HPDE6-E6E7 (cell line): ENCODE results near the gene MBLAC1.

Experiments
- DNase-seq: peaks from one replicate; pipeline ENCODE4 v3.0.0; 2011; ENCODE audit warnings: missing footprints; ENCODE audit errors: extremely low spot score

Gene MBLAC1

DNA sequence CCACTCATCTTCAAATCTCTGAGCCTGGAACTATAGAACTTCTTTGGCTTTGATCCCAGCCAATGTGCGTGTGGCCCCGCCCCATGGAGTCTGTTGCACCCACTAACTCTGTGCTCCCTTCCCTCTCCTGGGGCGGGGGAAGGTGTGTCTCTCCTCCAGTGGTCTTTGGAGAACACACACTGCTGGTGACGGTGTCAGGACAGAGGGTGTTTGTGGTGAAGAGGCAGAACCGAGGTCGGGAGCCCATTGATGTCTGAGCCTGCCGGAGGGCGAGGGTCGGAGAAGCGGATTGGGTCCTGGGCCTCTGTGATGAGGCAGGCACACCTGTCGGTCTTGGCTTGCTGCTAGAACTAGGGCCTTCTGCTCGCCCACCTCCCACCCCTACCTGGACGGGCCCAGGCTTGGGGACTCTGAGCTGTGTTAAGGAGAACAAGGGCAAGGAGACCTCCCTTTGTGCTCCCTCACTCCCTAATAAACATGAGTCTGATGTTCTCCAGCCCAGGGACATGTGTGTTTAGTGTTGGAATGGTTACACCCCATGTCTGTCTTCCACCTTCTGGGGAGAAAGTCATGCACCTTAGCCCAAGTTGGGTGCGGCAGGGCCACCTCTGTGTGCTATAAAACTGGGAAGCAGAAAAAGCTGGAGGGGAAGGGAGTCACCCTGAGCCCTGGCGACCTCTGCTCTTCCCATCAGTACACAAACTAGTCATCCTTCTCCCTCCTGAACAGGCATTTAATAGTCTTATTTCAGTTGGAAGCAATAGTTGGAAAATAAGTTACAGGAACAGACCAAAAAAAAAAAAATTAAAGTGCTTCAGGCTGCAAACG, 27.2 kb downstream of the MBLAC1 start:
- no peak for DNase-seq

DNA sequence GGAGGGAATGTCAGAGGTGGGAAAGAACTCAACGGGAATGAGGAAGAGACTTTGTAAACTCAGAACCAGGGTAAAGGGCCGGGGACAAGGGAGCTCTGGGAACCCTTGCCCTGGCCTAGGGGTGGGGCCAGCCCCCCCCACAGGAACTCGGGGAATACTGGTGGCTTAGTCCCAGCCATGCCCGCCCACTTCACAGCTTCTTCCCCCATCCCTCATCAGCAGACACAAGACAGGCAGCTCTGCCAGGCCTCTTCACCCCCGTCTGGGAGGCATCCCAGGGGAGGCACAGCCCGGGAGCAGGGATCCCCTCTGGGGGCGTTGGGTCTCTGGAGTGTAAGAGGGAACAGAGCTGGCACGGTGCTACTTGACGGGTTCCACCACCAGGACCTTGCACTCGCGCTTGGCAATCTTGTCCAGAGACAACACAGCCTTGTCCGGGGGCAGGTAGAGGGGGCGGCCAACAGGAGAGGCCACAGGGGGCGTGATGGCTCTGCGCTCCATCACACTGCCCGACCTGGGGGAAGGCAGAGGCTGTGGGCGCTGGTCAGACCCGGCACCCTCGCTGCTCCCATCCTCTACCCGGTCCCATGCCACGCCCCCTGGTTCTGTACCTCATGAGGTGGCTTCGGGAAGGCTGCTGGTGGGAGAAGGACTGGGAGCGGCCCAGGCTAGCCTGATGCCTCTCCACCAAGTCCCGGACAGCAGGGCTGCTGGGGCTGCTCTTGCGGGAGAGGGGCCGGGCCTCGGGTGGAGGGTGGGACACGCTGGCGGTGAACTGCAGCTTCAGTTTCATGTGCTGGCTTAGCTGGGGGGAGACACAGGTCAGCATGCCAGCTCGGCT, 28.1 kb downstream of the MBLAC1 start:
- DNase-seq = no peak

DNA sequence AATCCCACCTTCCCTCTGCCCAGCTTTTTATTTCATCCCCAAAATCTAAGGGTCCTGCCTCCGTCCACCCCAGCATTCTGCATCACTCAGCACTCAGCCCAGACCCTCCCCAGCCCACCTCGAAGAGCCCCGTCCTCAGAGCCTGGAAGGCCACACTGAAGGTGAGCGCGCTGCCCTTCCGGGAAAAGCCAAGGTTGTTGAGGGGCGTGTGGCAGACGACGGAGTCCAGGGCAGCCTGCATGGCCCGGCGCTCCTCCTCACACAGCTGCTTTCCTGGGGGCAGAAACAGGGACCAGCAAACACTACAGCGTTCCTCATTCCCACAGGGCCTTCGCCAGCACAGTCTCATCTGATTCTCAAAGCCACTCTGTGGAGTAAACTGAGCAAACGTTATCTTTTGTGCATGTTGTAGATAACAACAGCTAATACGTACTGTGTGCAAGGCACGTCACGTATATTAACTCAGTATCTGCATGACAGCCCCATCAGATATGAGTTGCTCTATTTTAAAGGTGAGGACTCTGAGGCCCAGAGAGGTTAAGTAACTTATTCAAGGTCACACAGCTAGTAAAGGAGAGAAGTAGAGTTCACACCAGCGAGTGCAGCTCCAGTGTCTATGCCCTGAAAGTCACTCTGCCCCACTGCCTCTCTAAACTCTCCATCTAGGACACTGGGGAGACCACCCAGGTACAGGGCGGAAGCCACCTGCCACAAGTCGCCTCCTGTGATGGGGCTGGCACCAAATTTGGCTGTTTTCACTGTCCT, 29.0 kb downstream of the MBLAC1 start:
- no peak for DNase-seq

DNA sequence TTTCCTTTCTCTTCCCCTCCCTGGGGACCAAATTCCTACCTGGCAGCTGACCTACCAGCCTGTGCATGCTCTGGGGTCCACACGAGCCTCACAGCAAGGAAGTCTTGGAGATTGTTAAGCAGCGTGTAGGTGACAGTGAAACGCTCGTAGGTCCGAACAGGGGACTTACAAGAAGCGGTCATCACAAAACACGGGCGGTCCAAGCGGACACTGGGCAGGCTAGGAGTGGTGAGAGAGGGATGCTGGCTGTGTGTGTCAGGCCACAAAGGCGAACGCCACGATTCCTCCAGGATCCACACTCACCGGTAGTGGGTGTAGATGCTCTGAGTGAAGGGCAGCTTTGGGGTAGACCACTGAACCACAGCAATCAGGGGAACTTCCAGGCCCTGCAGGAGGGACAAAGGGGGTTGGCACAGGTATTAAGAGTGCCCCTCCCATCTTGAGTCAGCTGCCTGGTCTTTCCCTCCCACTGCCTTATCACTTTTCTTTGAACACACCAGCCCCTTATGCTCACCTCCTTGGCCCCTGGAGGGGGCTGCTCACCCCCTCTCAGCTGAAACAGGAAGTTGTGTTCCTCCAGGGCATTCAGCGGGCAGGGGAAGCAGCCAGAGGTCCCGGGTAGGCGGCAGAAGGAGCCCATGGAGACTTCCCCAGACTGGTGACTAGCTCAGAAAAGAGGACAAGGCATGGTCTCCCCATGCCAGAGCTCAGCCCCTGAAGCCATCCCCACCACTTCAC, 29.7 kb downstream of the MBLAC1 start:
- no peak for DNase-seq

GRCh38 chr7:100157069-100157333, 30.2 kb downstream of the MBLAC1 start:
- no peak for DNase-seq

DNA sequence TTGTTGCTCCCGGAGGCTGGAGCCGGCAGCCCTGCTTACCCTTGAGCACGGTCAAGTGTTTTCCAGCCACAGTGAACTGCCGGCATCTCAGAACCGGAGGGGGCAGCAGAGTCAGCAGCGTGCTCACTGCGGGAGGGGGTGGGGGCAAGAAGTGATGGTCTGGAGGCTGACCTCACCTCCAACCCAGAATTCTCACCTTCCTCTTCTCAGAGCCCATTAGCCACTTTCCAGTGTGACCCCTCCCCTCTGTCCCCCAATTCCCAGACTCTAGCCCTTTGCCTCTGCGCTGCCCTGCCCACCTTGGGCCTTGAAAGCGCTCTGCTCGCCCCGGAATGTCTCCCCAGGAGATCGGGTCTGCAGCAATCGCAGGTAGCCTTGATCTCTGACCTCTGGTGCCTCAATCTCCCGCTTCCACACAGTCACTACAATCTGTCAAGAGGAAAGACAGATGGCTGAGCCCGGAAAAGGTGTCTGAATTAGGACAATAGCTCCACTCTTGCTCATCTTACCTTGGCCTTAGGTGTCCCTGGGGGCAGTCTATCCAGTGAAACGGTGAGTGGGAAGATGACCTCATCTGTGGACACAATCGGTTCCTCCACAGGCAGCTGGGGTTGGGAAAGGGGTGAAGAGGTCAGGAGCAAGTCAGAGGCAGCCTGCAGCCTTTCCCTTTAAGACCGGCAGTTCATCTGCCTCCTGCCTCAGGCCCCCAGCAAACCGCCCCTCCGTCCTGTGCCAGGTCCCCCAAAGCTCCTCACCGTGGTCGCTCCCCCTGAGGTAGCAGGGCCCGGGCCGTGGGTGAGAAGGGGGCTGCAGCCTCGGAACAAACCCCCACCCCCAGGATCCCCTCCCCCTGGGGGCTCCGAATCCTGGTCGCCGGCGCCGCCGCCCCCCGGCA, 30.8 kb downstream of the MBLAC1 start:
- DNase-seq = peak; percentile 82

DNA sequence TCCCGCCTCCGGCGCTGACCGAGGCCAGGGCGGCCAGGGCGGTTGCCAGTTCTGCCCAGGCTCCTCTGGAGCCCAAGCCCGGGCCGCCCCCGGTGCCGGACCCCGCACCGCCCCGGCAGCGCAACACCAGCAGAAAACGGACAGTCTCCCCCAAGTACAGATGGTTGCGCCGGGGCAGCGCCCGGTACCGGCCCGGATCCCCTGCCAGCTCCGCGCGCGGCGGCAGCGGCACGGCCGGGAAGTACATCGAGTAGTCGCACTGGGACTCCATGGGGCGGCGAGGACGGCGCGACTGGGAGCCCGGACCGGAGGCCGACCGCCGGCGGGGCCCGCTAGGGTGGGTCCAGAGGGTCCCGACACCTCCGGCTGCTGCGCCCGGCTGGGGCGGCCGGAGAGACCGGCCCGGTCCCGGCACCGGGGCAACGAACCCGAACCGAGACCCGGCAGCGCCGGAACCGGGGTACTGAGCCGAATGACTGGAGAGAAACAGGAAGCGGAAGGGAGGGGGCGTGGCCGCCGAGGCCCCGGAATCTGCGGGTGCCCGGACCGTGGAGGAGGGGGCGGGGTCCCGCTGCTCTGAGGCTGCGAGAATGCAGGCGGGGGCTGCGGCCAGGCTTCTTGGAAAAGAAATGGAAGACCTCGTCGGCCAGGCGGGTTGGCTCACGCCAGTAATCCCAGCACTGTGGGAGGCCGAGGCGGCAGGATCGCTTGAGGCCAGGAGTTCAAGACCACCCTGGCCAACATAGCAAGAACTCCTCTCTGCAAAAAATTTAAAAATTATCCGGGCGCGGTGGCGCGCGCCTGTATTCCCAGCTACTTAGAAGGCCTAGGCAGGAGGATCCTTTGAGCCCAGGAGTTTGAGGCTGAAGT, 31.7 kb downstream of the MBLAC1 start, which contains the start of gene TRAPPC14:
TSS of gene TRAPPC14 (minus strand) at position 495 of the 870 bp plus-strand sequence. CDS start at position 271, 224 bp downstream.
- DNase-seq = peak; percentile 90

GRCh38 chr7:100159099-100159623, 32.4 kb downstream of the MBLAC1 start:
- no peak for DNase-seq

- DNase-seq = no peak
These were observed 33.3 kb downstream of the MBLAC1 start for GRCh38 chr7:100160067-100160466.

DNA sequence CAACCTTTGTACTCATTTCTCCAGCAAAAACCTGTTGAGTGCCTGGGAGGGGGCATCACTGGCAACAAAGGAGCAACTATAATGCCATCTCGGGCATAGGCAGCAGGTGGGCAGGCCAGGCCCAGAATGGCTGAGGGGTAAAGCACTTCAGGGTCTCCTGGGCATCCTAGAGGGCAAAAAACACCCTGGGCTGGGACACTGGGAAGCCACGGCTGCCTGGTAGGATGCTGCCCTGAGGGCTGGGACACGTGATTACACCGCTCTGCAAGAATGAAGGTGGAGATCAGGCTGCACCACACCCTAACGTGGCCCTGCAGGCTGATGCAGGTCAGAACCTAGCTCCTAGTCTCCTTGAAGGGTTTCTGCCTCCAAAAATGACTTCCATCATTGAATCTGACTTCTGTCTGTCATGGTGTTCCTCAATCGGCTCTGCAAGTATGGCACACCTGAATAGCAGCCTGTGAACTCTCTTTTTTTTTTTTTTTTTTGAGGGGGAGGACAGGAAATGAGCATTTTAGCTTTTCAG, 36.3 kb downstream of the MBLAC1 start:
- peak; percentile 89 for DNase-seq

DNA sequence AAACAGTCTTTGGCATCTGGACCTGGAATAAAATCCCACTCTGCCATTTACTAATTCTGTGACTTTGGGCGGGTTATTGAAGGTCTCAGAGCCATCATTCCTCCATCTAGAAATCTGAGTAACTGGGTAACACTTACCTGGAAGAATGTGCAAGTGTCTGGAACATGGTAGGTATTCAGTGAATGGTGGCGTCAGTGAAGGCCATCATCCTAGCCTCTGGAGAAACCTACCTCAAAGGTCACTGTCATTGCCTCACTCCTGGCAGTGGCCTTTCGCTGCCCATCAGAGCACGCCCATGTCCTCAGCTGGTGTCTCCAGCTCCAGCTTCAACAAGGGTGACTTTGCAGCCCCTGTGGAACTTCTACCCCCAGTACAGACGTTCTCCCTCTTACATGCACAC, 37.1 kb downstream of the MBLAC1 start:
- DNase-seq = no peak

GRCh38 chr7:100166317-100166940, 39.7 kb downstream of the MBLAC1 start:
- no peak for DNase-seq

GRCh38 chr7:100166970-100167911, 40.5 kb downstream of the MBLAC1 start:
- no peak for DNase-seq

GRCh38 chr7:100167912-100168323, 41.2 kb downstream of the MBLAC1 start:
- DNase-seq = no peak

DNA sequence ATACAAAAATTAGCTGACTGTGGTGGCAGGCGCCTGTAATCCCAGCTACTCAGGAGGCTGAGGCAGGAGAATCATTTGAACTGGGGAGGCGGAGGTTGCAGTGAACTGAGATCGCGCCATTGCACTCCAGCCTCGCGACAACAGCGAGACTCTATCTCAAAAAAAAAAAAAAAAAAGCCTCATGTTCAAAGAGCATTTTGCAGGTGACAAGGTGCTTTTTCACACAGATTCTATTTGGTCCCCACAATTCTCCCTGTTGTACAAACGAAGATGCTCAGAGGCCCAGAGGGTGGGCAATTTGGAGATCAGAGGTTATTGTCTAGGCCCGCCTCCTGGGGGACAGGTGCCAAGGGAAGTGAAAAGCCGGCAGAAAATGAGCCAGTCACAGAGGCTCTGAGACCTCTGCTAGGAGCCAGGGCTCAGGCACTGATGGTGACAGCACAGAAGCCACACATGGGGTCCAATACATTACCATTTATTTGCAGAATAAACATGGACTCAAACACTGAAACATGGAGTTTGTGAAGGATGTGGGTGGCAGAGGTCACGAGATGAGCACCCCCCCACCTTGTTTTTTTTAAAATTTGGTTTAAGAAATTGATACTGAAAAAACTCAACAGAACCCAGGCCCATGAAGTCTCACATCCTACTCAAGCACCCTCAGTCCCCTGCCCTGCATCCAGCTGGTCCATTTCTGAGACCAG, 42.5 kb downstream of the MBLAC1 start:
- no peak for DNase-seq

- DNase-seq = no peak
These were observed 43.5 kb downstream of the MBLAC1 start for GRCh38 chr7:100170101-100170897.
